Lung (tissue), 12 donors: ENCODE measurements around the gene SPRY1. TPM values are rescaled to one million over a fixed set of nuclear protein-coding genes. Genes with fewer than 3 reads are reported as not detected.
A peak's percentile ranks its signal among the peaks of the same experiment; 100 is the strongest.

Experiments
- ATAC-seq: fragments of 200-7000 bp; cut with Tn5 transposase; one replicate; pipeline ENCODE4 v1.9.1; 2020; ENCODE audit warnings: moderate number of reproducible peaks; ENCODE audit not compliant: insufficient read depth, low FRiP score
- DNase-seq, 3 donors: peaks; one replicate each; pipeline ENCODE4 v3.0.0-alpha.2; 2013 to 2017
- H3K27ac ChIP-seq, 2 donors: one replicate each; pipeline ENCODE4 v1.5.1; 2013; ENCODE audit warnings: mild to moderate bottlenecking in 2 of 2, moderate library complexity in 2 of 2, control low read depth in 1 of 2, inconsistent platforms in 1 of 2, low read depth in 1 of 2, low read length in 1 of 2
- H3K27me3 ChIP-seq, 3 donors: one replicate each; pipeline ENCODE4 v1.5.1; 2013; ENCODE audit warnings: low read length in 2 of 3; ENCODE audit not compliant: control insufficient read depth in 3 of 3, insufficient read depth in 3 of 3
- H3K36me3 ChIP-seq, 4 donors: one replicate each; pipeline ENCODE4 v1.5.1; 2013; ENCODE audit warnings: low read length in 4 of 4, mild to moderate bottlenecking in 1 of 4, moderate library complexity in 1 of 4; ENCODE audit not compliant: control insufficient read depth in 4 of 4, insufficient read depth in 4 of 4
- H3K4me1 ChIP-seq, 5 donors: one replicate each; pipeline ENCODE4 v1.5.1; 2013; ENCODE audit warnings: low read length in 5 of 5, mild to moderate bottlenecking in 2 of 5, moderate library complexity in 1 of 5; ENCODE audit not compliant: control insufficient read depth in 5 of 5, insufficient read depth in 5 of 5
- H3K4me3 ChIP-seq: one replicate; pipeline ENCODE4 v1.5.1; 2013; ENCODE audit warnings: mild to moderate bottlenecking, control low read depth, moderate library complexity
- H3K9ac ChIP-seq, 2 donors: one replicate each; pipeline ENCODE4 v1.5.1; 2013; ENCODE audit warnings: low read length in 2 of 2, control low read depth in 1 of 2; ENCODE audit not compliant: insufficient read depth in 1 of 2
- H3K9me3 ChIP-seq, 4 donors: one replicate each; pipeline ENCODE4 v1.5.1; 2013; ENCODE audit warnings: low read length in 3 of 4, mild to moderate bottlenecking in 1 of 4, moderate library complexity in 1 of 4; ENCODE audit not compliant: control insufficient read depth in 4 of 4, insufficient read depth in 3 of 4
- WGBS, 2 donors: extraction: QIAGEN DNeasy Blood & Tissue Kit; methylation state at CpG; one replicate each; pipeline ENCODE4 v1.1.7; 2013; 5-methylcytosine and 5-hydroxymethylcytosine counted together
- polyA plus RNA-seq, 2 donors: library from polyadenylated mRNA; stranded (reverse); fragments of 200-250 nt; gene quantifications; one replicate each; pipeline ENCODE4 v1.2.1, GENCODE V29; 2013
- total RNA-seq, 2 donors: library from RNA; depleted of rRNA in 1 of 2; stranded (reverse); fragments of >200 nt in 1 of 2; gene quantifications; one replicate each; pipeline ENCODE4 v1.2.1, GENCODE V29; 2014 to 2021
- TF ChIP-seq, protein P1 (sequence below): IDR thresholded peaks from 2 replicates; pipeline ENCODE4 v1.5.1; 2012; ENCODE audit warnings: mild to moderate bottlenecking; ENCODE audit errors: control extremely low read depth, extremely low read depth
- donor health status: control.
- donor health status: control.
- donor health status: Bipolar disorder and iron deficiency.
- donor health status: healthy.
- donor health status: DM: yes; HTN: yes; CAD: no.

SPRY1 gene
- total and polyA plus RNA-seq, 4 donors = 35.3 to 139 (median 73.6) TPM

DNA sequence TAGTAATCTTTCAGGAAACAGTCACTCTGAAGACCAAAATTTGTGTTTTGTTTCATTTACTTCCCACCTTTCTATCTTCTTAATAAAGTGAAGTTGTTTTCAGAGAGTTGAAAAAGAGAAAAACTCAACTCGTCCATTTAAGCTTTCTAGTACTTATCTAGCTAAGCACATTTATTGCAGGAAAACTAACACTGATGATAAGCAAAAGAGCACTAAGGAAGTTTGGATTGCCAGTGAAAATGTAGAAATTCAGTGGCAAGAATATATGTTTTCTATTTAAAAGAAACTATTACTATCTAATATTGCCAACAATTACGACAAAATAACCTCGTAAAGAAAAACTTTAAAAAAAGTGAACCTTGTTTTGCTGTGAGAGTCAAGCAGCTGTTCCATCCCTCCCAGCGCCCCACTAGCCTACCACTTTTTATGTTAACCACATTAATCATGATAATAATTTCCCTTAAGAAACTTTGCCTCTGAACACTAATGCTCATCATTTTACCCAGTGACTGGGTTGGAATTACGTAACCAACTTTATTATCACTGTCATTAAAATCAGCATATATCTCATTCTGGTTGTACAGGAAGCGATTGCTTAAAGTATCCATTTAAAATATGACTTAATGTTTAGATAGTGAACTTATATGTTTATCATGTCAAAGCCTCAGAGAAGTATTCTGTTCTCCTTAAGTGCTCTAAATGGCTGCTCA is 24.8 kb downstream of the SPRY1 start:
- H3K4me3 ChIP-seq = no peak overlapping the region
- peak overlapping the region in 1 of 2 donors; percentile 34 for H3K9ac ChIP-seq
- peaks cover 0 to 30% (median 9%) of the 10 kb centered on the region in 5 donors for H3K4me1 ChIP-seq
- no peaks in the 10 kb centered on the region for H3K9me3 ChIP-seq
- 38 to 55% methylated on average over 6 of the region's 6 CpGs for WGBS, 2 donors
- H3K36me3 ChIP-seq = no peaks in the 10 kb centered on the region
- ATAC-seq (no peak), DNase-seq (peak; percentile 81 to 89 (median 88))
- H3K27ac ChIP-seq = peak overlapping the region in 1 of 2 donors; percentile 21
- H3K27me3 ChIP-seq = no peaks in the 10 kb centered on the region
- TF ChIP-seq, protein P1, sequence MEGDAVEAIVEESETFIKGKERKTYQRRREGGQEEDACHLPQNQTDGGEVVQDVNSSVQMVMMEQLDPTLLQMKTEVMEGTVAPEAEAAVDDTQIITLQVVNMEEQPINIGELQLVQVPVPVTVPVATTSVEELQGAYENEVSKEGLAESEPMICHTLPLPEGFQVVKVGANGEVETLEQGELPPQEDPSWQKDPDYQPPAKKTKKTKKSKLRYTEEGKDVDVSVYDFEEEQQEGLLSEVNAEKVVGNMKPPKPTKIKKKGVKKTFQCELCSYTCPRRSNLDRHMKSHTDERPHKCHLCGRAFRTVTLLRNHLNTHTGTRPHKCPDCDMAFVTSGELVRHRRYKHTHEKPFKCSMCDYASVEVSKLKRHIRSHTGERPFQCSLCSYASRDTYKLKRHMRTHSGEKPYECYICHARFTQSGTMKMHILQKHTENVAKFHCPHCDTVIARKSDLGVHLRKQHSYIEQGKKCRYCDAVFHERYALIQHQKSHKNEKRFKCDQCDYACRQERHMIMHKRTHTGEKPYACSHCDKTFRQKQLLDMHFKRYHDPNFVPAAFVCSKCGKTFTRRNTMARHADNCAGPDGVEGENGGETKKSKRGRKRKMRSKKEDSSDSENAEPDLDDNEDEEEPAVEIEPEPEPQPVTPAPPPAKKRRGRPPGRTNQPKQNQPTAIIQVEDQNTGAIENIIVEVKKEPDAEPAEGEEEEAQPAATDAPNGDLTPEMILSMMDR = no peak

GRCh38 chr4:123421937-123422781 is 25.6 kb downstream of the SPRY1 start:
- H3K4me3 ChIP-seq = no peak overlapping the region
- H3K27ac ChIP-seq = peak overlapping the region in 1 of 2 donors; percentile 21
- no peaks in the 10 kb centered on the region for H3K27me3 ChIP-seq
- TF ChIP-seq, protein P1 = no peak
- H3K4me1 ChIP-seq = peaks cover 0 to 30% (median 9%) of the 10 kb centered on the region in 5 donors
- H3K9ac ChIP-seq = peak overlapping the region in 1 of 2 donors; percentile 34
- no peaks in the 10 kb centered on the region for H3K9me3 ChIP-seq
- no peaks in the 10 kb centered on the region for H3K36me3 ChIP-seq
- peak in 1 of 3 donors; percentile 37 for DNase-seq
- ATAC-seq = no peak
- WGBS, 2 donors = 64 to 65% methylated on average over 9 of the region's 9 CpGs

DNA sequence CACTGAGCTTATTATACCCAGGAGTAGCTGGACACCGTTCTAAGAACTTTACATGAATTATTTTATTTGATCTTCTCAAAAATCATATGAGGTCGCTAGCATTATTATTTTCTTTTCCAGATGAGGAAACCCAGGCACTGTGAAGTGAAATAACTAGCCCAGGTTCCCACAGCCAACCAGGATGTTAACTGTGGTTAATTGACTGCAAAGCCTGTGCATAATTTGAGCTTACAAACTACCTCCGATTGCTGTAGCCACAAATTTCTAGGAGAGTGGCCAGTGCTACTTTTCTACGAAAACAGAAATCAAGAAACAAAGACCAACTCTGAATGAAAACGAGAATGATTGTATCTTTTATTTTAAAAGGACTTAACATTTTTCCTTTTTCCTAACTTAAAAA is 27.2 kb downstream of the SPRY1 start:
- 91 to 92% methylated on average over 5 of the region's 5 CpGs for WGBS, 2 donors
- no peaks in the 10 kb centered on the region for H3K36me3 ChIP-seq
- peaks cover 0 to 3% (median 0%) of the 10 kb centered on the region in 4 donors for H3K9me3 ChIP-seq
- ATAC-seq = no peak
- H3K27me3 ChIP-seq = no peaks in the 10 kb centered on the region
- H3K4me3 ChIP-seq = no peak overlapping the region
- H3K27ac ChIP-seq = no peak overlapping the region
- TF ChIP-seq, protein P1 = no peak
- H3K4me1 ChIP-seq = peaks cover 0 to 13% (median under 1%) of the 10 kb centered on the region in 5 donors
- DNase-seq = no peak
- no peak overlapping the region for H3K9ac ChIP-seq
